HG02798 (cell line): ENCODE data around the gene HSFX3.
"Not testable (repeated sequence)": the region's sequence is repeated elsewhere in the genome, so short reads cannot be mapped to it uniquely, and the experiment has no call there.

Experiments
- ATAC-seq: cut with Tn5 transposase; IDR thresholded peaks from one replicate; pipeline ENCODE4 v1.9.1; 2021; ENCODE audit warnings: mild to moderate bottlenecking; ENCODE audit not compliant: unreplicated experiment, poor library complexity

The HSFX3 gene

DNA sequence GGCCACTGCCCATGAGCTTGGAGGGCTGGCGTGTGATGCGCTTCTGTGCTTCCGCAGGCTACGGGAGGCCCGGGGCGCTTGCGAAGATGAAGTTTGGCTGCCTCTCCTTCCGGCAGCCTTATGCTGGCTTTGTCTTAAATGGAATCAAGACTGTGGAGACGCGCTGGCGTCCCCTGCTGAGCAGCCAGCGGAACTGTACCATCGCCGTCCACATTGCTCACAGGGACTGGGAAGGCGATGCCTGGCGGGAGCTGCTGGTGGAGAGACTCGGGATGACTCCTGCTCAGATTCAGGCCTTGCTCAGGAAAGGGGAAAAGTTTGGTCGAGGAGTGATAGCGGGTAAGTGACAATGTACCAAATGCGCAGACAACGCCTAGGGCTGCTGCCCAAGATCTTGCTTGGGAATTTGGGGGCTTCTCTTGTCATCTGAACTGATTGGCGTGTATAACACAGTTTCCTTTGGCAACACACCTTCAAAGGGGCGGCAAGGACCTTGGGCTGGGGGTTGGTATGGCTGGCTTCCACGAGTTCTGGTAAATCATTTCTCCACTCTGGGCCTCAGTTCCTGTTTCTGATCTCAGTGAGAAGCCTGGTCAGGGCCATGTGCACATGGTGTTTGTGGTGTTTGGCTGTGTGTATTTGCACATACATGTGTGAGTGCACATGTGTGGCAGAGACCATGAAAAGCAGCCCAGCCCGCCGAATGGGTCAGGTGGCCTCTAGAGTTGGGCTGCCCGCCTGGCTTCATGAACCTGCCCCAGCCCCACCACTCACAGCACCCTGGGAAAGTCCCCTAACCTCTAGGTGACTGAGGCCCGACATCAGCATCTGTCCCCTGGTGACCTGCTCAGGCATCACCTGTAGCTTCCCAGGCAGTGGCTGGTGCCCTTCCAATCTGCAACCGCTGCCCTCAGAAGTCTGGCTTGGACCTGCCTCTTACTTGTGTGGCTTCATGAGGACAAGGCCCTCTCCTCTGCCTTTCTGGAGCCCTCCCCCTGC lies 3.9 kb downstream of the HSFX3 start:
- peak; percentile 39 for ATAC-seq

DNA sequence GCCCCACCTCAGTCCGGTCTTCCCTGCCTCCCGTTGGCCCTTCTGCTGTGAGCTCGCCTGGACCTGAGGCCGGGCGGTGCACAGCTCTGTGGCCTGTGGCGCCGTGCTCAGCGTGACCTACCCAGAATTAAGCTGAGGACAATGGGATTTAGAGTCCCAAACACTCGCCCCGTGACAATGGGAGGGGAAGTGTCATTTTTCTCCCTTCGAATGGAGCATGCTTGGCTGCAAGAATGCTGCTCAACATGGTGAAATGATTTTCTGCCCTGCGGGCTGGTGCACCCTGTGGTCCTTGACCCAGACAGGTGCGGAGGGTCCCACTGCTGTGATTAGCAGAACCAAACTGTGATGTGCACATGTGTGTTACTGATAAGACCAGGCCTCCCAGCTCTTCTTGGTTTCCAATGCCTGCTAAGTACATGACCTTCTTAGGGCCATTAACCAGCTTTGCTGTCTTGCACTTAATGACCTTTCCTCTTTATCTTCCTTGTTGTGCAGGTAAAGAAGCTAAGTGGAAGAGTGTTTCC lies 8.1 kb downstream of the HSFX3 start:
- no peak for ATAC-seq

DNA sequence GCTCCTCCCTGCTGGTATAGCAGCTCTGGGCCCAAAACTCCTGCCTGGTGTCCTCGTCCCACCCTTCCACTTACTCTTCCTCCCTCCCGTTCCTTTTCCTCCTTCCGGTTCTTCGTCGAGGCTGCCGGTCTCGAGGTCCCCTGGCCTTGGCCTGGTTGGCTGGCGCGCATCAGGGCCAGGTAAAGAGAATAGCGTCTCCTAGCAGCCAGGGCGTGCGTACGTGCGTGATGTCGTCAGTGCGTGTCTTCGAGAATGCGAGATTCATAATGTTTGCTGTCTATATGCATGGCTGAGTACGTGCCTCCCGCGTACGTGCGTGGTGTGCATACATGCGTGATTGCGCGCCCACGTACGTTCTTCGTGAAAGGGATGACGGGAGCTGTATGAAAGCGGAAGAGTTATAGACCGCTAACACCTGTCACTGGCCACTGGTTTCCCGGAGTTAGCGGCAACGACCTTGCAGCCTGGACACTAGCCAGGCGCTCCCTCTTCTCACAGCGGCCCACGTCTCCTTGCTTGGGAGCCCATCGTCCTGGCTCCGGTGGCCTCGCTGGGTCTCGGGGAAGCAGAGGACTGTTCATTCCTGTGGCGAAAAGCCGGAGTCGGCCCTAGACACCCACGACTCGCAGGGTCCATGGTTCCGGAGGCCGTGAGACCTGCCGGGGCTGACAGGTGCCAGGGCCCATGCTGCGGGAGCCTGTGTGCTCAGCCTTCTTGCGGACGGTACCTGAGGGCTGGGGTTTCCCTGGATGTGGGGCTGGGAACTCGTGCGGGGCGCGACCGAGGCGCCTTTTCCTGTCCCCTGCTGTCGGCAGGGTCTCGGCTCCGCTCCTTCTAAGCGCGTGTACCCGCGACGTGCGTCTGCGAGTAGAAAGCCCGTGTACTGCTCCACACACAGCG lies 8.9 kb downstream of the HSFX3 start, which contains the start of gene EOLA1:
Gene EOLA1 (plus strand): TSS at position 392 of the 900 bp plus-strand sequence. CDS start 4,619 bp downstream, outside the sequence.
- peak; percentile 76 for ATAC-seq

DNA sequence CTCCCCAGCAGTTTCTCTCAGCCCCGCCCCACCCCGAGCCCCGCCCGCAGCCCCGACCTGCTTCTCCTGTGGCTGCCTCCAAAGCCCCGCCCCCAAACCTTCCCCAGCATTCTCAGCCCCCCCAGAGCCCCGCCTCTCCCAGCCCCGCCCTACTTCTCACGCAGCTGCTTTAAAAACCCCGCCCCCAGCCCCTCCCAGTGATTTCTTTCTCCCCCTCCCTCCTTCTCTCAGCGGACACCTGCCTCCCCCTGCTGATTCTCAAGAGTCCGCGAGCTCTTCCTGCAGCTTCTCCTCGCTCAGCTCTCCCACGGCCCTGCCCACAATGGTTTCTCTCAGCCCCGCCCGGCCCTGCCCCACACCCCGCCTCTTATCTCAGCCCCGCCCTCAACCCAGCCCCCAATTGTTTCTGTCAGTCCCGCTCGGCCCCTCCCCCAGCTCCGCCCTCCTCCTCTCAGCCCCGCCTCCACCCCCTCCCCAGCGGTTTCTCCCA lies 9.5 kb downstream of the HSFX3 start:
- peak; percentile 32 for ATAC-seq

DNA sequence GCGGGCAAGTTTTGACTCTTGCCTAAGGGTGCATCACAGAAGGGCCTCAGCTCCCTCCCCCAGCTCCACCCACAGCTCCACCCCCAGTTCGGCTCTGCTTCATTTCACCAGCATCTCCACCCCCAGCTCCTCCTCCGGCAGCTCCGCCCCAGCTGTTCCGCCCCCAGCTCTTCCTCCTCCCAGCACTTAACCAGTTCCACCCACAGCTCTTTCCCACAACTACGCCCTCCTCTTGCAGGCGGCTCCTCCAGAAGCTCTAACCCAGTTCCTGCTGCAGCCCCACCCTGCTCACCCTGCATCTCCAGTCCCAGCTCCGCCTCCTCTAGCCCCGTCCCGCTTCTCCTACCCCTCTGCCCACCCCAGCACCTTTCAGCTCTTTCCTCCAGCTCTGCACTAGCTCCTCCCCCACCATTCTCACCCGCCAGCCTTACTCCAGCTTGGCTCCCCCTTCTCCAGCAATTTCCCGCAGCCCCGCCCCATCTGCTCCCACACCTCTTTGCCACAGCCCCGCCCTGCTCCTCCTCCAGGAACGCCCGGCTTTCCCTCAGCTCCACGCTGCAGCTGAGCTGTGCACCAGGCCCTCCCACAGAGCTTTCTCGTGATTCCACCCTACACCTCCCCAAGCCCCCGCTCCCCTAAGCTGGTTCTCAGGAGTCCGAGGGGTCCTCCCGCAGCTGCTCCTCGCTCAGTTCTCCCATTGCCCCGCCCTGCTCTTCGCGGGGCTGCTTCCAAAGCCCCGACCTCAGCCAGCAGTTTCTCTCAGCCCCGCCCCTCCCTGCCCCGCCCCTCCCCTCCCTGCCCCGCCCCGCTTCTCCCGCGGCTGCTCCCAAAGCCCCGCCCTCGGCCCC lies 10.2 kb downstream of the HSFX3 start:
- peak; percentile 51 for ATAC-seq

DNA sequence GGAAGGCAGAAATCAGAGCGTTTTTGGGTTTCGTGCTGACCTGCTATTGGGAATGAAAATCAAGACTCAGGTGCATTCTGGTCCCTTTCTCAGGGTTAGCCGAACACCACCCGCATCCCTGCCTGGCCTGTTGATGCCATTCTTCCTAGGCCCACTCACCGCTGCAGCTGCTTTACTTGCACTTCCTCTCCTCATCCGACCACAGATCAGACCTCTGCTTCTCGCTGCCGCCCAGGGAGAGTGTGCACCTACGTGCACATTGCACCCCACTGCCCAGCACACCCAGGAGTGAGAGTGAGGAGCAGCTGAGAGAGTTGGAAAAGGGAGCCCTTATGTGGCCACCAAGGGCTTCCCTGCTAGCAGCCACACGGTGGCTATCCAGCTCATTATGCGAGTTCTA lies 12.2 kb downstream of the HSFX3 start:
- not testable (repeated sequence) for ATAC-seq

DNA sequence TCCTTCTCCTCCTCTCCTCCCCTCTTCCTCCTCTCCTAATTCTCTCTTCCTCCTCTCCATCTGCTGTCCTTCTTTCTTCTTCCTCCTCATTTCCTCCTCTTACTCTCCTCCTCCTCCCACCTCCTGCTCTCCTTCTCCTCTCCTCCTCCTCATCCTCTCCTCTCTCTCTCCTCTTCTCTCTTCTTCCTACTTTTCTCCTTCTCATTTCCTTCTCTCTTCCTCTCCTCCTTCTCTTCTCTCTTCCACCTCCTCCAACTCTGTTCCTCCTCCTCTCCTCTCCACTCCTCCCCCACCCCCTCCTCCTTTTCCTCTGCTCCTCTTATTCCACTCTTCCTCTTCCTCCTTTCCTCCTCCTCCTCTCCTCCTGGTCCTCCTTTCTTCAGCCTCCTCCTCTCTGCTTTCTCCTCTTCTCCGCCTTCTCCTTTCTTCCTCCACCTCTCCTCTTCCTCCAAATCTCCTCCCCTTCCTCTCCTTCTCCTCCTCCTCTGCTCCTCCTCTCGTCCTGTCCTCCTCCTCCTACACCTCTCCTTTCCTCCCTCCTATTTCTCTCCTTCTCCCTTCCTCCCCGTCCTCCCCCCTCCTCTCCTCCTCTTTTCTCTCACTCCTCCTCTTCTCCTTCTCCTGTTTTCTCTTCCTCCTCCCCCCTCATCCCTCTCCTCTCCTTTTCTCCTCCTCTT lies 14.7 kb downstream of the HSFX3 start:
- ATAC-seq, result not testable (repeated sequence)

DNA sequence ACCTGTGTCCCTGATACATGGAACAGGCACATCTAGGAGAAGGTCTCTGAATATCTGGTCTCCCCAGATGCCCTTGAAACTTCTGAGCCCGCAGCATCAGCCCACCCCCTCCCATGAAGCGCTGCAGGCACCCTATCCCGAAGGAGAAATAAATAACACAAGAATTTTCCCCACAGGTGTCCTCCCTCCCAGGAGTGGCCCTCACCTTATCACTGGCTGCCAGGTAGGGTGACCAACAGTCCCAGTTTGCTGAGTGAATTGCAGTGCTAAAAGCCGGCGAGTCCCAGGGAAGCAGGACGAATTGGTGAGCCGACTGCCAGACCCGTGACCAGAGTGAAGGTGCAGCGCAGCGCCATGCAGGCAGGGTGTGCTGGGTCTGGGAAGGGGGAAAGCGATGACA lies 15.7 kb downstream of the HSFX3 start:
- ATAC-seq, result not testable (repeated sequence)

DNA sequence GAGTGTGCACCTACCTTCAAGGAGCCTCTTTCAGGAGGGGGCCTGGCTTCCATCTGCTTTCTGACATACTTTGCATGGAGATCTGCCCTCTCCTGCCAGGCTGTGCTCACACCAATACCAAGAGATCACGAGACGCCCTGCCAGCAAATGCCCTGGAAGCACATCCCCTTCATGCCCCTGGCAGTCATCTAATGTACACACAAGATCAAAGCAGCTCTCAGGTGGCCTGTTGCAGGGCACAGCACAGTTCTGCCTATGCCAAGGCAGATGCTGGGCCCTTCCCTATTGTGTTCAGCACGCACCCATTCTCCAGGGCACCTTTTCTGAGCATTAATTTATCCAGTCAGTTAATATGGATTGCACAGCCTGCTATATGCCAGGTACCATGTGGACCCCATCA lies 16.9 kb downstream of the HSFX3 start:
- not testable (repeated sequence) for ATAC-seq

DNA sequence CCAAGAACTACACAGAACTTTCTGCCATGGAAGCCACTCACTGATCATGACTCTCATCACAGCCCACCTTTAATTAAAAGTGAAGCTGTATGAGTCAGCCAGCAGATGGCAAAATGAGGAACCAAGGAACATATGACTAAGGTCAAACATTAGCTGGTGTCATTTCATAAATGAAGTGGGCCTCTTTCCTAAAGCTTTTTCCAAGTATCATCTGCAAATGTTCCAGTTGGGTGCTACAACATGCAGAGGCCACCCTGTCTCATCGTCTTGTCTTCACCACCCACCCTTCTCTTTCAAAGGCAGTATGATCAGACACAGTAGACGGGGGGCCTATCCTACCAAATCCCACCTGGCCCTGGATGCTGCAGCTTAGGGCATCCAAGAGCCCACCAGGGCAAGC lies 18.1 kb downstream of the HSFX3 start:
- peak; percentile 63 for ATAC-seq

DNA sequence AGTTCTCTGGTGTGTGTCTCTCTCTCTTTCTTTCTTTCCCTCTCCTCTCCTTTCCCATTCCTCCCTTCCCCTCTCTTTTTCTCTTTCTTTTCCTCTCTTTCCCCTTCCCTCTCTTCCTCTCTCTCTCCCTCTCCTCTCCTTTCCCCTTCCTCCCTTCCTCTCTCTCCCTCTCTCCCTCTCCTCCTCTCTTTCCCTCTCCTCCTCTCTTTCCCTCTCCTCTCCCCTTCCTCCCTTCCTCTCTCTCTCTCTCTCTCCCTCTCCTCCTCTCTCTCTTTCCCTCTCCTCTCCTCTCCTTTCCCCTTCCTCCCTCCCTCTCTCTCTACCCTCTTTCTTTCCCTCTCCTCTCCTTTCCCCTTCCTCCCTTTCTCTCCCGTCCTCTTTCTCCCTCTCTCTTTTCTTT lies 21.3 kb downstream of the HSFX3 start:
- no peak for ATAC-seq

DNA sequence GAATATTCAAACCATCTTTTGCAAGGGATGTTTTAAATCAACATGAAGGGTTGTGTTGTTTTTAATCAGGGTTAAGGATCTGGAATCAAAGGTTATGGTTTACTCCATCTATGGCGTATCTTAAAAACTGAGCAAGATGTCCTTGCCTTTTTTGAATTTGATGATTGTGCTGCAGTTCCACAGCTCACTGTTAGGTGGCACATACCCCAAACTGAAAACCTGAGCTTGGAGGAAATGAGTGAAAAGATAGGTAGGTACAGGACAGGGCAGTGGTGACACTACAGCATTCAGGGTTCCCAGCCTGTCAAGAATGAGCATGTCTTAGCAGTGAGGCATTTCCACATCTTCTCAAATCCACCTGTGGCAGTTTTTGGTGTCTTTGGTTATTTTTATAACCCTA lies 22.0 kb downstream of the HSFX3 start:
- ATAC-seq, result peak; percentile 21

DNA sequence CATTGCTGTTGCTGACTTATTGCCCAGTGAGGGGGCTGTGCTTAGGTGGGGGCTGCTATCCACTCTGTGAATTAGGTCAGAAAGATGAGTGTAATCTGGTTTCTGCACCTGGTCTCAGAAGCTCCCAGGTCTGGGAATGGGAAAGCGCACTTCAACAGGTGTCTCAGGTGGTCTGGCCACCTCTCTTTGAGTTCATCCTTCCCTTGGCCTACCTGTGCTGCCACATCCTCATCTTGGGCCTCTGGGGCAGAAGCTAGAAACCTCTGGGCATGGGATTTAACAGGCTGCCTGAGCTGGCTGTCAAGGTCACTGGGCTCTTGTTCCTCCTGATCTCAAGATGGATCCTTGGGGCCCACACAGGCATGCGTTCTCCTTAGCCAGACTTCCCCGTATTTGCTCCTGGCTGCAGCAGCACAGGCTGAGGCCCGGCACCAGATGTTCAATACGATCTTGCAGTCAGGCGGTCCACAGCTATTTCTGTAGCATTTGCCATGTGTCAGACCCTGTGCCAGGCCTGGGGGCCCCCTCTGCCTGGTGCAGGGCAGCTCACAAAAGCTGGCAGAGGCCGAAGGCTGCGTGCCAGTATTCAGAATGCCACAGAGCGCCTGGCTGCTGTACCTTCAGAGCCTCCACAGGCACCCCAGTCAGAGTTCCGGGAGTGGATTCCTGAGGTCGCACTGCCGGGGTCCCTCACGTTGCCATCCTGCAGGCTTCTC lies 23.2 kb downstream of the HSFX3 start:
- not testable (repeated sequence) for ATAC-seq

DNA sequence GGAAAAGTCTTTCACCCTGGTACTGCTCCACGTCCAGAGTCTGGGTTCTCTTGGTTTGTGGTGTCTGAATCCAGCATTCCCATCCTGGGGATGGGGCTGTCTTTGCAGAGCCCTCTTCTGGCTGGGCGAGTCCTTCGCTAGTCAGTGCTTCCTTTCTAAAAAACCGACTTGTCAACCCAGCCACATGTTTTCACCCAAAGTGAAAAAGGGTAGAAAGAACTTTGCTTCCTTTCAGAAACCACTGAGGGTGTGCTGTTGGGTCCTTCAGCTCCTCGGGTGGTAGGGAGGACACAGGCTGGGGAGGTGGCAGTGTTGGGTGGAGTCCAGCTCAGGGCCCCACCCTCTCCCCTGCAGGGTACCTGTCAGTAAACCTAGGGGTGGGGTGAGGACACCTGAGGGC lies 23.8 kb downstream of the HSFX3 start:
- peak; percentile 53 for ATAC-seq

DNA sequence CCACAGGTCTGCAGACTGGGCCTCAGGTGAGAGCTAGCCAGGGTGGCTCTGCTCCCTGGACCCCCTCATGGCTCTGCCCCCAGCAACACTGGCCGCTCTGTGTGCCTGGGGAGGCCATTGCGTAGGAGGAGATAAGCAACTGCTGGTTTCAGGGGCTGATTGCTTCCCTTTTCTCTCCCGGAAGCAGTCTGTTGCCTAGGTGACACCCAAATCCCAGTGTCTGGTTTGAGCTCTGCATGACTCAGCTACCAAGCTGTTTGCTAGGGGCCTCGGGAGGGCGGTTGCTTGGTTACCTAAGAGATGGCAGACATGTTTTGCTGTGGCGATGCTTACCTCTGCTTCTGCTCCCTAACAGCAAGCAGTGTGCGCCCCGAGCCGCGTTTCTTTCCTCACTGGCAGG lies 24.3 kb downstream of the HSFX3 start:
- ATAC-seq, result peak; percentile 94

DNA sequence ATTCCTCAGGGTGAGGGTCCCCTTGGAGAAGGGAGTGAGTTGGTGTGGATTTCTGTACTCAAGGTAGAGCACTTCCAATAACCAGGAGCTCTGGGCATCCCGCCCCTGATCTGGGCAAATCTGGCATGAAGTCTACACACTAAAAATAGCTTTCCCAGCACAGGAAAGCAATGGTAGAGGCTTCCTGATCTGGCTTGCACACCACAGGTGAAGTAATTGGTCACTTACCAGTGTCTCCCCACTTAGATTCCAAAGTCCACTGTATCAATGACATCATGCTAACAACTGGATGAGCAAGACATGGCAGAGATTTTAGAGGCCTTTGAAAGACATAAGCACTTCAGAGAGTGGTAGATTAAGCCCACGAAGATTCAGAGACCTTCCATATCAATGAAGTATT lies 26.8 kb downstream of the HSFX3 start:
- ATAC-seq, result no peak

DNA sequence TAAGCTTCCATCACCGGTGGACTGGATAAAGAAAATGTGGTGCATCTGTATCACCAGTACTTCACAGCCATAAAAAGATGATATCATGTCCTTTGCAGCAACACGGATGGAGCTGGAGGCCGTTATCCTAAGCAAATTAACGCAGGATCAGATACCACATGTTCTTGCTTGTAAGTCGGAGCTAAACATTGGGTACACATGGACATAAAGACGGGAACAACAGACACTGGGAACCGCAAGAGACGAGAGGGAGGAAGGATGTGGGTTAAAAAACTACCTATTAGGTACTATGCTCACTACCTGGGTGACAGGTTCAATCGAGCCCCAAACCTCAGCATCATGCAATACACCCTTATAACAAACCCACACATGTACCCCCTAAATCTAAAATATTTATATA lies 28.3 kb downstream of the HSFX3 start:
- ATAC-seq, result no peak

DNA sequence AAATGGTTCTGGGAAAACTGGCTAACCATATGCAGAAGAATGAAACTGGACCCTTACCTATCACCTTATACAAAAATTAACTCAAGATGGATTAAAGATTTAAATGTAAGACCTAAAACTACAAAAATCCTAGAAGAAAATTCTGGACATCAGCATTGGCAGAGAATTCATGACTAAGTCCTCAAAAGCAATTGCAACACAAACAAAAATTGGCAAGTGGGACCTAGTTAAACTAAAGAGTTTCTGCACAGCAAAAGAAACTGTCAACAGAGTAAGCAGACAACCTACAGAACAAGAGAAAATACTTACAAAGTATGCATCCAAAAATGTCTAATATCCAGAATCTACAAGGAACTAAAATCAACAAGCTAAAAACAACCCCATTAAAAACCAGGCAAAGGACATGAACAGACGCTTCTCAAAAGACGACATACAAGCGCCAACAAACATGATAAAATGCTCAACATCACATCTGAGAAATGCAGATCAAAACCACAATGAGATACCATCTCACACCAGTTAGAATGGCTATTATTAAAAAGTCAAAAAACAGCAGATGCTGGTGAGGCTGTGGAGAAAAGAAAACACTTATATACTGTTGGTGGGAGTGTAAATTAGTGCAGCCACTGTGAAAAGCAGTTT lies 29.0 kb downstream of the HSFX3 start:
- ATAC-seq, result not testable (repeated sequence)
